ENCODE measurements around the gene TAOK2. TPM values are rescaled to one million over a fixed set of nuclear protein-coding genes. Genes with fewer than 3 reads are reported as not detected.

Gene TAOK2
- total and polyA plus RNA-seq, 5 donors from 2014 or later: 2.1 to 30.0 (median 3.0) TPM

DNA sequence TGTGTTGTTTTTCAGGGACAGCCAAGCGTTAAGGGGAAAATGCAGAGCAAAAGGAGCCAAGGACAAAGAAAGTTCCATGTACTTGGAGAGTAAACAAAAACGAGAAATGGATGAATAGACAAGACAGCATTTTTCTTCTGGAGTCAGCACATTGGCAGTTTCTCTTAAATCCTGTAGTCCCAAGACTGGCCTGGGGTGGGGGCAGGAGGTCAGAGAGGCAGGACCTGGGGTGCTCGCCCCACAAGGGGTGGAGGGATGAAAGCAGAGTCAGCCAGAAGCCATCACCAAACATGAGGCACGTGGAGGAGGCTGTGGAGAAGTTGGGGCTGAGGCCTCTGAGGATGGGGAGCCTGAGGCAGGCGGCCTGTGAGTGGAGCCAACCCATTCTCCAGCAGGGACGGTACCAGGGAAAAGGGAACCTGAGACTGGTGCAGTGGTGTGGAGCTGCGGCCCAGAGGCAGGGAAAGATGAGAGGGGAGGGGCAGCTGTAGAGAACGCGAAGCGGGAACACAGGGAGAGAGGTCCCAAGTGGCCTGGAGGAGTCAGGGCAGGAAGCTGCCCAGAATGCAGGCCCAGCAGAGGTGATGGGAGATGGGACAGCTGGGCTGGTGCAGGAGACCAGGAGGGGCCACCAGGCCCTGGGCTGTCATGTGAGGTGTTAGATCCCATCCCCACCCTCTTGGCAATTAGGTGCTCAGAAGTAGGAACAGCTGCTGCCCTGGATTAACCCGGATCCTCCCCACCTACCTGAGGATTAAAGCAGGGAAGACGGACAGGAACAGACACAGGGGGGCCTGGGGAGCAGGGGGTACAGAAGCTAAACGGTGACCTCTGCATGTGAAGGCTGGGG, 54.1 kb downstream of the TAOK2 start:
- H3K4me1 ChIP-seq (ENCODE audit: control insufficient read depth, insufficient read depth, low read length, poor library complexity, severe bottlenecking): peaks cover 13% of the 10 kb centered on the region
- Mint-ChIP-seq H3K36me3 (no peaks in the 10 kb centered on the region), H3K9me3 (peaks cover 0 to 1% (median 0%) of the 10 kb centered on the region in 7 donors), H3K4me1 (peaks cover 4 to 17% (median 9%) of the 10 kb centered on the region in 4 donors), H3K4me3 (peak overlapping the region in 1 of 4 donors; percentile 58), H3K27ac (peak overlapping the region in 1 of 3 donors; percentile 53), H3K27me3 (peaks cover 55% of the 10 kb centered on the region)
- no peaks in the 10 kb centered on the region for H3K36me3 ChIP-seq (ENCODE audit: control insufficient read depth, insufficient read depth, low read length)
- DNase-seq: no peak
- H3K27ac ChIP-seq (ENCODE audit: insufficient read depth, low read length, poor library complexity, severe bottlenecking): no peak overlapping the region
- H3K9me3 ChIP-seq (ENCODE audit: control insufficient read depth in 2 of 2, low read length in 2 of 2): no peaks in the 10 kb centered on the region
- H3K4me3 ChIP-seq (ENCODE audit: low read depth, low read length): no peak overlapping the region
- no peak for ATAC-seq (ENCODE audit: low read depth in 2 of 2)
- H3K27me3 ChIP-seq (ENCODE audit: control insufficient read depth, insufficient read depth, low read length): peaks cover 3% of the 10 kb centered on the region

DNA sequence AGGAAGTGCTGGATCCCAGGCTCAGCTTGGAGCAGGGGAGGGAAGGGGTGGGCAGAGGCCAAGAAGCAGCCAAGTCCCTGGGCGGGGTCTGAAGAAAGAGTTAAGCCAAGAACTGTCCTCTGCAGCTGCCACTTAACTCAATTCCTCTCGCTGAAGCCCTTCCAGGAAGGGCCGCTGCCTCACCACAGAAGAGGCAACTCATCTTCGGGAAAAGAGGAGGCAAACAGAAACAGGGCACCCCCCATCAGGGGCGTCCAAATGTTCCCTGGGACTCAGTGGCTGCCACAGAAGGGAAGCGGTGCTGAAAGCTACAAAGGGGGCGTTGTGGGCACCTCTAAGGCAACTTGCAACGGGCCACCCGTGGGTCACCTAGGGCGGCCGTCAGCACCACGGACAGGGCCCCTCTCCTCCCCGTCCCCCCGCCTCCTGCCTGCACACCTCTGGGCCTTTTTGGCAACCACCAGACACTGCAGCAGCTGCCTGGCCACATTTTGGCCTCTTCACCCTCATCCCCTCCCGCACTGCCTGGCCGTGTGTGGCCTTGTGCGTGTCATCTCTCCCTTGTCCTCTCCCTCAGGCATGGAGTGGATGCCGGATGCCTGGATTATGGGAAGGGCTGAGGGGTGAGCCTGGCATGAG, 54.9 kb downstream of the TAOK2 start:
- Mint-ChIP-seq H3K4me1 (peaks cover 4 to 17% (median 9%) of the 10 kb centered on the region in 4 donors), H3K4me3 (no peak overlapping the region), H3K27ac (no peak overlapping the region), H3K9me3 (peaks cover 0 to 1% (median 0%) of the 10 kb centered on the region in 7 donors), H3K36me3 (no peaks in the 10 kb centered on the region), H3K27me3 (peaks cover 58% of the 10 kb centered on the region)
- H3K4me1 ChIP-seq (ENCODE audit: control insufficient read depth, insufficient read depth, low read length, poor library complexity, severe bottlenecking): peaks cover 13% of the 10 kb centered on the region
- no peaks in the 10 kb centered on the region for H3K9me3 ChIP-seq (ENCODE audit: control insufficient read depth in 2 of 2, low read length in 2 of 2)
- no peak overlapping the region for H3K27ac ChIP-seq (ENCODE audit: insufficient read depth, low read length, poor library complexity, severe bottlenecking)
- peaks cover 3% of the 10 kb centered on the region for H3K27me3 ChIP-seq (ENCODE audit: control insufficient read depth, insufficient read depth, low read length)
- DNase-seq (no peak), ATAC-seq (ENCODE audit: low read depth in 2 of 2) (no peak)
- H3K4me3 ChIP-seq (ENCODE audit: low read depth, low read length): no peak overlapping the region
- H3K36me3 ChIP-seq (ENCODE audit: control insufficient read depth, insufficient read depth, low read length): no peaks in the 10 kb centered on the region

- Mint-ChIP-seq H3K27me3 (peaks cover 61% of the 10 kb centered on the region), H3K9me3 (peaks cover 0 to 1% (median 0%) of the 10 kb centered on the region in 7 donors), H3K36me3 (no peaks in the 10 kb centered on the region), H3K27ac (no peak overlapping the region), H3K4me3 (peak overlapping the region in 1 of 4 donors; percentile 43), H3K4me1 (peaks cover 4 to 17% (median 9%) of the 10 kb centered on the region in 4 donors)
- Histone ChIP-seq H3K4me3 (ENCODE audit: low read depth, low read length) (no peak overlapping the region), H3K27me3 (ENCODE audit: control insufficient read depth, insufficient read depth, low read length) (peaks cover 3% of the 10 kb centered on the region), H3K4me1 (ENCODE audit: control insufficient read depth, insufficient read depth, low read length, poor library complexity, severe bottlenecking) (peaks cover 13% of the 10 kb centered on the region), H3K9me3 (ENCODE audit: control insufficient read depth in 2 of 2, low read length in 2 of 2) (no peaks in the 10 kb centered on the region), H3K27ac (ENCODE audit: insufficient read depth, low read length, poor library complexity, severe bottlenecking) (no peak overlapping the region), H3K36me3 (ENCODE audit: control insufficient read depth, insufficient read depth, low read length) (no peaks in the 10 kb centered on the region)
- ATAC-seq (ENCODE audit: low read depth in 2 of 2) (no peak), DNase-seq (no peak)
Observed at GRCh38 chr16:30030011-30030685, 56.5 kb downstream of the TAOK2 start.

GRCh38 chr16:30030841-30031413, 57.3 kb downstream of the TAOK2 start, which contains the start of gene TLCD3B:
TLCD3B (minus strand) TSS chr16:30031271; CDS start chr16:30030527, 744 bp downstream.
- H3K9me3 Mint-ChIP-seq: peaks cover 0 to 1% (median 0%) of the 10 kb centered on the region in 7 donors
- H3K4me3 ChIP-seq (ENCODE audit: low read depth, low read length): no peak within 1 kb of the TSS
- ATAC-seq (ENCODE audit: low read depth in 2 of 2) (peak in 1 of 2 donors; percentile 25), DNase-seq (no peak)
- no peak within 1 kb of the TSS for H3K27ac ChIP-seq (ENCODE audit: insufficient read depth, low read length, poor library complexity, severe bottlenecking)
- H3K27me3 Mint-ChIP-seq: peaks cover 61% of the 10 kb centered on the region
- H3K4me1 ChIP-seq (ENCODE audit: control insufficient read depth, insufficient read depth, low read length, poor library complexity, severe bottlenecking): peaks cover 13% of the 10 kb centered on the region
- peaks cover 3% of the 10 kb centered on the region for H3K27me3 ChIP-seq (ENCODE audit: control insufficient read depth, insufficient read depth, low read length)
- H3K27ac Mint-ChIP-seq: peak within 1 kb of the TSS in 1 of 3 donors; percentile 43
- peak within 1 kb of the TSS; percentile 10 to 64 (median 32) for H3K4me3 Mint-ChIP-seq
- no peaks in the 10 kb centered on the region for H3K36me3 ChIP-seq (ENCODE audit: control insufficient read depth, insufficient read depth, low read length)
- H3K36me3 Mint-ChIP-seq: no peaks in the 10 kb centered on the region
- H3K9me3 ChIP-seq (ENCODE audit: control insufficient read depth in 2 of 2, low read length in 2 of 2): no peaks in the 10 kb centered on the region
- H3K4me1 Mint-ChIP-seq: peaks cover 4 to 17% (median 9%) of the 10 kb centered on the region in 4 donors

- Histone ChIP-seq H3K27ac (ENCODE audit: insufficient read depth, low read length, poor library complexity, severe bottlenecking) (no peak overlapping the region), H3K36me3 (ENCODE audit: control insufficient read depth, insufficient read depth, low read length) (no peaks in the 10 kb centered on the region), H3K27me3 (ENCODE audit: control insufficient read depth, insufficient read depth, low read length) (peaks cover 3% of the 10 kb centered on the region), H3K4me3 (ENCODE audit: low read depth, low read length) (no peak overlapping the region), H3K4me1 (ENCODE audit: control insufficient read depth, insufficient read depth, low read length, poor library complexity, severe bottlenecking) (peaks cover 13% of the 10 kb centered on the region), H3K9me3 (ENCODE audit: control insufficient read depth in 2 of 2, low read length in 2 of 2) (no peaks in the 10 kb centered on the region)
- H3K4me1 Mint-ChIP-seq: peaks cover 4 to 17% (median 9%) of the 10 kb centered on the region in 4 donors
- peak overlapping the region in 1 of 3 donors; percentile 43 for H3K27ac Mint-ChIP-seq
- ATAC-seq (ENCODE audit: low read depth in 2 of 2): no peak
- H3K27me3 Mint-ChIP-seq: peaks cover 60% of the 10 kb centered on the region
- H3K36me3 Mint-ChIP-seq: no peaks in the 10 kb centered on the region
- peak overlapping the region in 2 of 4 donors; percentile 10 to 24 for H3K4me3 Mint-ChIP-seq
- peaks cover 0 to 1% (median 0%) of the 10 kb centered on the region in 7 donors for H3K9me3 Mint-ChIP-seq
- DNase-seq: no peak
Observed at GRCh38 chr16:30031477-30031918, 57.8 kb downstream of the TAOK2 start.

DNA sequence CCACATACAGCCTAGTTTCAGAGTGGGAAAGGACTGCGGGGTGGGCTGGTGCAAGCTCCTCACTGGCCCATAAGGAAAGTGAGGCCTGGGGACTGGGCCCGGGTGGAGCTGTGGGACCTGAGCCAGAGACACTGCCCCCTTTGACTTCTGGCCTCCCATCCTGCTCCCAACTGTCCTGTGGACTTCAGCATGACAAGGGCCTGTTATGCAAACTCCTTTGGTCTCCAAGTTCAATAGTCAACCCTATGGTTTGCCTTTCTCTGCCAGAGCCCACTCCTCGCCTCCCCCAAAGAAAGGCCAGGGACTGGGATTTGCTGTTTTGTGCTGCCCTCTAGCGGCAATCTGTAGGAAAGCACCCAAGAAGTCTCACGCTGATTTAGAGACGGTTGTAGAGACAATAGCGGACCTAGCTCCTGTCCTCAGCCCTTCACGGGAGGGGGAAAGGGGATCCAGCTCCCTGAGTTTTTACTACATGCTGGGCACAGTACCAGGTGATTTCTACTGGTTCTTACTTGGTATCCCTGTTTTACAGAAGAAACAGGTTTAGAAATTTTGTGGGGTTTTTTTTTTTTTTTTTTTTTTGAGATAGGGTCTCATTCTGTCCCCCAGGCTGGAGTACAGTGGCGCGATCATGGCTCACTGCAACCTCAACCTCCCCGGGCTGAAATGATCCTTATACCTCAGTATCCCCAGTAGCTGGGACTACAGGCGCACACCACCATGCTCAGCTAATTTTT, 58.6 kb downstream of the TAOK2 start:
- Mint-ChIP-seq H3K27me3 (peaks cover 52% of the 10 kb centered on the region), H3K9me3 (peaks cover 0 to 1% (median 0%) of the 10 kb centered on the region in 7 donors), H3K27ac (no peak overlapping the region), H3K4me1 (peaks cover 4 to 14% (median 8%) of the 10 kb centered on the region in 4 donors), H3K4me3 (peak overlapping the region in 3 of 4 donors; percentile 29 to 64 (median 36)), H3K36me3 (no peaks in the 10 kb centered on the region)
- Histone ChIP-seq H3K36me3 (ENCODE audit: control insufficient read depth, insufficient read depth, low read length) (no peaks in the 10 kb centered on the region), H3K27ac (ENCODE audit: insufficient read depth, low read length, poor library complexity, severe bottlenecking) (no peak overlapping the region), H3K4me3 (ENCODE audit: low read depth, low read length) (no peak overlapping the region), H3K27me3 (ENCODE audit: control insufficient read depth, insufficient read depth, low read length) (peaks cover 3% of the 10 kb centered on the region), H3K4me1 (ENCODE audit: control insufficient read depth, insufficient read depth, low read length, poor library complexity, severe bottlenecking) (peaks cover 13% of the 10 kb centered on the region), H3K9me3 (ENCODE audit: control insufficient read depth in 2 of 2, low read length in 2 of 2) (no peaks in the 10 kb centered on the region)
- DNase-seq (peak; percentile 41 to 77 (median 62)), ATAC-seq (ENCODE audit: low read depth in 2 of 2) (peak; percentile 38 to 43)
